HEK293 (cell line): ENCODE results near the gene PBLD.

ENCODE experiments used
- REPIN1 ChIP-seq: fragments of 450-650 bp; formaldehyde crosslinking; IDR thresholded peaks from 2 replicates; pipeline ENCODE4 v1.5.1; 2017; ENCODE audit warnings: missing biosample characterization, missing genetic modification characterization, low read depth
- ZNF274 ChIP-seq, 2 experiments: fragments of 200-500 bp in 1 of 2; fragments of 450-650 bp in 1 of 2; sonication (Bioruptor generic) in 1 of 2; formaldehyde crosslinking in 1 of 2; IDR thresholded peaks; 2 replicates each; pipeline versions ENCODE4 v1.5.1 to v1.6.1; 2014 to 2016; ENCODE audit warnings: borderline replicate concordance in 1 of 2, inconsistent platforms in 1 of 2, low read length in 1 of 2, missing biosample characterization in 1 of 2, missing genetic modification characterization in 1 of 2
- ZNF433 ChIP-seq: fragments of 450-650 bp; formaldehyde crosslinking; IDR thresholded peaks from 2 replicates; pipeline ENCODE4 v1.5.1; 2016; ENCODE audit warnings: missing biosample characterization, missing genetic modification characterization, low read depth
- ZNF544 ChIP-seq: fragments of 450-650 bp; formaldehyde crosslinking; IDR thresholded peaks from 2 replicates; pipeline ENCODE4 v1.5.0; 2017; ENCODE audit warnings: missing biosample characterization, missing genetic modification characterization
- ZNF654 ChIP-seq: fragments of 450-650 bp; formaldehyde crosslinking; IDR thresholded peaks from 2 replicates; pipeline ENCODE4 v1.5.1; 2016; ENCODE audit warnings: low read depth, missing biosample characterization, missing genetic modification characterization
- ZNF792 ChIP-seq: fragments of 450-650 bp; formaldehyde crosslinking; IDR thresholded peaks from 2 replicates; pipeline ENCODE4 v1.5.1; 2016; ENCODE audit warnings: missing biosample characterization, missing genetic modification characterization
- ZNF830 ChIP-seq: fragments of 450-650 bp; IDR thresholded peaks from 2 replicates; pipeline ENCODE4 v1.5.0; 2018; ENCODE audit warnings: missing biosample characterization, missing genetic modification characterization, low read depth, mild to moderate bottlenecking, moderate library complexity
- TF ChIP-seq, protein P1 (sequence below): fragments of 450-650 bp; formaldehyde crosslinking; IDR thresholded peaks from 2 replicates; pipeline ENCODE4 v1.5.1; 2016; ENCODE audit warnings: missing biosample characterization, missing genetic modification characterization
- TF ChIP-seq, protein P2 (sequence below): fragments of 450-650 bp; formaldehyde crosslinking; IDR thresholded peaks from 2 replicates; pipeline ENCODE4 v1.5.1; 2017; ENCODE audit warnings: missing biosample characterization, missing genetic modification characterization
- TF ChIP-seq, protein P3 (sequence below): fragments of 450-650 bp; formaldehyde crosslinking; IDR thresholded peaks from 2 replicates; pipeline ENCODE4 v1.5.1; 2016; ENCODE audit warnings: missing biosample characterization, missing genetic modification characterization
- TF ChIP-seq, protein P4 (sequence below): fragments of 450-650 bp; formaldehyde crosslinking; IDR thresholded peaks from 2 replicates; pipeline ENCODE4 v1.5.1; 2016; ENCODE audit warnings: missing biosample characterization, missing genetic modification characterization

DNA sequence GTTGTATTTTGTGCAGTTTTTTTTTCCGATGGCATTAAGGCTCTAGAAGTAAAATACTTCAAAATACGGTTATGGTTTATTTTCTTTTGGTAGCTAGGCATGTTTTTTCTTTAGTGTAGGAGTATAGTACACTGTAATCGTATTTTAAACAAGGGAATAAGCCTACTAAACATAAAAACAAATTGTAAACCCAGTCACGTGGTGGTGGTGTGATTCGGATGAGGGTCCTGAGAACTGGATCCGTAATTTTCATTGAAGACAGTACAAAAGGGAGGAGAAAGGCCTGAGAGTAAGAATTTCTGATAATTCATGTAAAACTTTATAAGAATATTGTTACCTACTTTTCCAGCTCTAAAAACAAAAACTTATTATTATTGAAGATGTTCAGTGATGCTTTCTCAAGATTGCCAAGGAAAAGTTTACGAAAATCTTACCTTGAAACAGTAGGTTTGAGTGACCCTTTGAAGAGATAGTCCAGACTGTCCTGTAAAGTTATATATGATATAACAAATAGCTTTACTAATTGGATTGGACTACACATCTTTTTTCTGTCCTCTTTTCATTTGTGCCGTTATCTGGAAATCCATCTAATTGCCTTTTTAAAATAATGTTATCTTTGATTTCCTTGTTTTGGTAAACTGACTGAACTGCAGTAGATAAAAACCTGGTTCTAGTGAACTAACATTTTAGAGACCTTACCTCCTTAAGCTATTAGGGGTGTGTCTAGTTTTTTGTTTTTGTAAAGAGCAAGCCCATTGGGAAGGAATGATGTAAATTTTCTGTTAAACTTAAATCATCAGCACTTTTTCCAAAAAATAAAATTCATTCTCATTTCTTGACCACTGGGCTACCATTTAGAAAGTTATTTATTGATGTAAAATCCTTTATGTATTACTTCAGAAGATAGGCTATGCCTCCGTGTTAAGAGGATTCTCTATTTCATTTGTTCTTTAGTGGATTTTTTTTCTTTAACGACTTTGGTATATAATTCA lies 1.0 kb upstream of the PBLD start:
- TF ChIP-seq ZNF544 (tag by site-specific recombination) (no peak), ZNF792 (tag by site-specific recombination) (no peak), REPIN1 (tag by site-specific recombination) (no peak), ZNF274 (IDR thresholded peaks at IDR 0.05; ENCODE audit: low read length) (no peak), ZNF274 (tag by site-specific recombination; IDR thresholded peaks at IDR 0.05; ENCODE audit: borderline replicate concordance) (no peak), ZNF433 (tag by site-specific recombination) (no peak), ZNF830 (tag by site-specific recombination) (no peak), ZNF654 (tag by site-specific recombination) (no peak)
- TF ChIP-seq, protein P1, sequence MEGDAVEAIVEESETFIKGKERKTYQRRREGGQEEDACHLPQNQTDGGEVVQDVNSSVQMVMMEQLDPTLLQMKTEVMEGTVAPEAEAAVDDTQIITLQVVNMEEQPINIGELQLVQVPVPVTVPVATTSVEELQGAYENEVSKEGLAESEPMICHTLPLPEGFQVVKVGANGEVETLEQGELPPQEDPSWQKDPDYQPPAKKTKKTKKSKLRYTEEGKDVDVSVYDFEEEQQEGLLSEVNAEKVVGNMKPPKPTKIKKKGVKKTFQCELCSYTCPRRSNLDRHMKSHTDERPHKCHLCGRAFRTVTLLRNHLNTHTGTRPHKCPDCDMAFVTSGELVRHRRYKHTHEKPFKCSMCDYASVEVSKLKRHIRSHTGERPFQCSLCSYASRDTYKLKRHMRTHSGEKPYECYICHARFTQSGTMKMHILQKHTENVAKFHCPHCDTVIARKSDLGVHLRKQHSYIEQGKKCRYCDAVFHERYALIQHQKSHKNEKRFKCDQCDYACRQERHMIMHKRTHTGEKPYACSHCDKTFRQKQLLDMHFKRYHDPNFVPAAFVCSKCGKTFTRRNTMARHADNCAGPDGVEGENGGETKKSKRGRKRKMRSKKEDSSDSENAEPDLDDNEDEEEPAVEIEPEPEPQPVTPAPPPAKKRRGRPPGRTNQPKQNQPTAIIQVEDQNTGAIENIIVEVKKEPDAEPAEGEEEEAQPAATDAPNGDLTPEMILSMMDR (tag by site-specific recombination): no peak
- TF ChIP-seq, protein P2, sequence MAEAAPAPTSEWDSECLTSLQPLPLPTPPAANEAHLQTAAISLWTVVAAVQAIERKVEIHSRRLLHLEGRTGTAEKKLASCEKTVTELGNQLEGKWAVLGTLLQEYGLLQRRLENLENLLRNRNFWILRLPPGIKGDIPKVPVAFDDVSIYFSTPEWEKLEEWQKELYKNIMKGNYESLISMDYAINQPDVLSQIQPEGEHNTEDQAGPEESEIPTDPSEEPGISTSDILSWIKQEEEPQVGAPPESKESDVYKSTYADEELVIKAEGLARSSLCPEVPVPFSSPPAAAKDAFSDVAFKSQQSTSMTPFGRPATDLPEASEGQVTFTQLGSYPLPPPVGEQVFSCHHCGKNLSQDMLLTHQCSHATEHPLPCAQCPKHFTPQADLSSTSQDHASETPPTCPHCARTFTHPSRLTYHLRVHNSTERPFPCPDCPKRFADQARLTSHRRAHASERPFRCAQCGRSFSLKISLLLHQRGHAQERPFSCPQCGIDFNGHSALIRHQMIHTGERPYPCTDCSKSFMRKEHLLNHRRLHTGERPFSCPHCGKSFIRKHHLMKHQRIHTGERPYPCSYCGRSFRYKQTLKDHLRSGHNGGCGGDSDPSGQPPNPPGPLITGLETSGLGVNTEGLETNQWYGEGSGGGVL (tag by site-specific recombination): no peak
- TF ChIP-seq, protein P3, sequence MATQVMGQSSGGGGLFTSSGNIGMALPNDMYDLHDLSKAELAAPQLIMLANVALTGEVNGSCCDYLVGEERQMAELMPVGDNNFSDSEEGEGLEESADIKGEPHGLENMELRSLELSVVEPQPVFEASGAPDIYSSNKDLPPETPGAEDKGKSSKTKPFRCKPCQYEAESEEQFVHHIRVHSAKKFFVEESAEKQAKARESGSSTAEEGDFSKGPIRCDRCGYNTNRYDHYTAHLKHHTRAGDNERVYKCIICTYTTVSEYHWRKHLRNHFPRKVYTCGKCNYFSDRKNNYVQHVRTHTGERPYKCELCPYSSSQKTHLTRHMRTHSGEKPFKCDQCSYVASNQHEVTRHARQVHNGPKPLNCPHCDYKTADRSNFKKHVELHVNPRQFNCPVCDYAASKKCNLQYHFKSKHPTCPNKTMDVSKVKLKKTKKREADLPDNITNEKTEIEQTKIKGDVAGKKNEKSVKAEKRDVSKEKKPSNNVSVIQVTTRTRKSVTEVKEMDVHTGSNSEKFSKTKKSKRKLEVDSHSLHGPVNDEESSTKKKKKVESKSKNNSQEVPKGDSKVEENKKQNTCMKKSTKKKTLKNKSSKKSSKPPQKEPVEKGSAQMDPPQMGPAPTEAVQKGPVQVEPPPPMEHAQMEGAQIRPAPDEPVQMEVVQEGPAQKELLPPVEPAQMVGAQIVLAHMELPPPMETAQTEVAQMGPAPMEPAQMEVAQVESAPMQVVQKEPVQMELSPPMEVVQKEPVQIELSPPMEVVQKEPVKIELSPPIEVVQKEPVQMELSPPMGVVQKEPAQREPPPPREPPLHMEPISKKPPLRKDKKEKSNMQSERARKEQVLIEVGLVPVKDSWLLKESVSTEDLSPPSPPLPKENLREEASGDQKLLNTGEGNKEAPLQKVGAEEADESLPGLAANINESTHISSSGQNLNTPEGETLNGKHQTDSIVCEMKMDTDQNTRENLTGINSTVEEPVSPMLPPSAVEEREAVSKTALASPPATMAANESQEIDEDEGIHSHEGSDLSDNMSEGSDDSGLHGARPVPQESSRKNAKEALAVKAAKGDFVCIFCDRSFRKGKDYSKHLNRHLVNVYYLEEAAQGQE (tag by site-specific recombination): no peak
- TF ChIP-seq, protein P4, sequence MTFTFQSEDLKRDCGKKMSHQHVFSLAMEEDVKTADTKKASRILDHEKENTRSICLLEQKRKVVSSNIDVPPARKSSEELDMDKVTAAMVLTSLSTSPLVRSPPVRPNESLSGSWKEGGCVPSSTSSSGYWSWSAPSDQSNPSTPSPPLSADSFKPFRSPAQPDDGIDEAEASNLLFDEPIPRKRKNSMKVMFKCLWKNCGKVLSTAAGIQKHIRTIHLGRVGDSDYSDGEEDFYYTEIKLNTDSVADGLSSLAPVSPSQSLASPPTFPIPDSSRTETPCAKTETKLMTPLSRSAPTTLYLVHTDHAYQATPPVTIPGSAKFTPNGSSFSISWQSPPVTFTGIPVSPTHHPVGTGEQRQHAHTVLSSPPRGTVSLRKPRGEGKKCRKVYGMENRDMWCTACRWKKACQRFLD: no peak
